Large intestine (tissue), 3 donors: Measurements from ENCODE around the gene RAPGEF2. TPM values are rescaled to one million over a fixed set of nuclear protein-coding genes. Genes with fewer than 3 reads are reported as not detected.

ENCODE experiments used
- DNase-seq, 2 donors: peaks; one replicate each; pipeline versions ENCODE4 v3.0.0 to v3.0.0-alpha.2; 2013
- H3K27ac ChIP-seq: one replicate; pipeline ENCODE4 v1.5.1; 2013; ENCODE audit warnings: low read length
- H3K27me3 ChIP-seq: 2 replicates; pipeline ENCODE4 v1.6.1; 2013; ENCODE audit warnings: low read length; ENCODE audit not compliant: control insufficient read depth, insufficient read depth
- H3K36me3 ChIP-seq: 2 replicates; pipeline ENCODE4 v1.6.1; 2013; ENCODE audit warnings: low read length; ENCODE audit not compliant: control insufficient read depth, insufficient read depth
- H3K4me1 ChIP-seq: one replicate; pipeline ENCODE4 v1.6.1; 2013; ENCODE audit warnings: low read length; ENCODE audit not compliant: control insufficient read depth, insufficient read depth
- H3K4me3 ChIP-seq: one replicate; pipeline ENCODE4 v1.5.1; 2013; ENCODE audit warnings: low read length
- H3K9me3 ChIP-seq: one replicate; pipeline ENCODE4 v1.6.1; 2013; ENCODE audit warnings: mild to moderate bottlenecking, low read depth, low read length, moderate library complexity; ENCODE audit not compliant: control insufficient read depth
- WGBS: methylation state at CpG from one replicate; pipeline ENCODE4 v1.1.5; 2013; ENCODE audit warnings: low lambda C conversion rate; ENCODE audit not compliant: insufficient coverage; 5-methylcytosine and 5-hydroxymethylcytosine counted together
- polyA plus RNA-seq: library from polyadenylated mRNA; unstranded; fragments of 120-200 nt; gene quantifications from one replicate; pipeline ENCODE4 v1.2.1, GENCODE V29; 2013

Gene RAPGEF2
- polyA plus RNA-seq, 1 donor, result 43.4 TPM

DNA sequence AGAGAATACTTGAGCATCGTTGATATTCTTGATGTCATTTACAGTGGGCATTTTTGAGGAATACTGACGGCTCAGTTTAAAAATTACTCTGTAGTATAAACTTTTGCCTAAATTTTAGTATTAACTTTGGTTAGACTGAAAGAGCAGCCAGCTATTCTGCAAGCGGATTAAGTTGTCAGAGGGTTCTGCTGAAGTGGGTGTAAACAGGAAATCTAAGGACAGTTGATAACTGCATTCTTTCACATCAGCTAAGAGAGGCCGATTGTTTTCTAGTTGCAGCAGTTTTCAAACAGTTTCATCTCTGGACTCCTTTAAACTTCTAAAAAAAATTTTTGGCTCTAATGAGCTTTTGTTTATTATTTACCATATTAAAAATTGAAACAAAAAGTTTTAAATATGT lies 149.6 kb downstream of the RAPGEF2 start:
- WGBS, result no CpG with 5 or more reads among the region's 4 CpGs
- Histone ChIP-seq H3K27ac (no peak overlapping the region), H3K4me3 (no peak overlapping the region), H3K27me3 (no peaks in the 10 kb centered on the region), H3K36me3 (peaks cover 15% of the 10 kb centered on the region), H3K9me3 (peaks cover 8% of the 10 kb centered on the region), H3K4me1 (no peaks in the 10 kb centered on the region)
- no peak for DNase-seq

DNA sequence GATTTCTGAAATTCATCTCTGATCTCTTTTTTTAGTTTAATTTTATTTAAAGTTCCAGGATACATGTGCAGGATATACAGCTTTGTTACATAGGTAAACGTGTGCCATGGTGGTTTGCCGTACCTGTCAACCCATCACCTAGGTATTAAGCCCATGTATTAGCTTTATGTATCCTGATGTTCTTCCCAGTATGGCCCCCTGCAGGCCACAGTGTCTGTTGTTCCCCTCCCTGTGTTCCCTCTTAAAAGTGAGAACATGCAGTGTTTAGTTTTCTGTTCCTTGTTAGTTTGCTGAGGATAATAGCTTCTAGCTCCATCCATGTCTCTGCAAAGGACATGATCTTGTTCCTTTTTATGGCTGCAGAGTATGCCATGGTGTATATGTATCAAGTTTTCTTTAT lies 153.2 kb downstream of the RAPGEF2 start:
- 100% methylated on average over 1 of the region's 2 CpGs for WGBS
- DNase-seq, result no peak
- Histone ChIP-seq H3K4me3 (no peak overlapping the region), H3K36me3 (peaks cover 9% of the 10 kb centered on the region), H3K4me1 (no peaks in the 10 kb centered on the region), H3K27ac (no peak overlapping the region), H3K9me3 (peaks cover 2% of the 10 kb centered on the region), H3K27me3 (no peaks in the 10 kb centered on the region)

DNA sequence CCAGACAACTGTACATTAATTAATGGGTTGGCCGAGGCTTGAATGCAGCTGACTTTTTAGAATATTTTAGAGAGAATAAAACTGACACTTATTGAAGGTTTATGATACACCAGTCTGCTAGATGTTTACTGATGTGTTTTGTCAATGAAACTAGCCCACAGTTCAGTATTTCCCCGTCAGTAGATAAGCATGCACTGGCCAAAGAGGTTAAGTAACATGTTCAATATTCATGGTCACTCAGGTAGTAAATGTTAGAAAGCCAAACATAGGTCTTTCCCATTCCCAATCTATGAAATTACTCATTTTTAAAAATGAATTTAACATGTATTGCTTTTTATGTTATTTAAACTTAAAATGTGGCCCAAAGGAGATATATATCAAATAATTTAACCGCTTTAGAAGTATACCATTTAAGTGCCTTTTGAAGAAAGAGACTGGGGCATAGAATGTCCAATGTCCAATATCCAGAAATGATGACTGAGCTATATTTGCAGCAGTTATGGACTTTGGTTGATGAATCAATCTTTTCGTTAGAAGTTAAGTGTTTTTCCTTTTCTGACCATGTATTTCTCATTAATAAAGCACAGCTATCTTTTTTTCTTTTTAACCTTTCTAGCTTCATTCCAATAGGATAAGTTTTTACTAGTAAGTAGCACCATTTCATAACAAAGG lies 156.1 kb downstream of the RAPGEF2 start:
- no peaks in the 10 kb centered on the region for H3K9me3 ChIP-seq
- no peaks in the 10 kb centered on the region for H3K27me3 ChIP-seq
- no peak overlapping the region for H3K4me3 ChIP-seq
- H3K36me3 ChIP-seq, result no peaks in the 10 kb centered on the region
- peak in 1 of 2 donors; percentile 56 for DNase-seq
- WGBS, result 76% methylated on average over 2 of the region's 4 CpGs
- peak overlapping the region; percentile 15 for H3K27ac ChIP-seq
- H3K4me1 ChIP-seq, result no peaks in the 10 kb centered on the region

DNA sequence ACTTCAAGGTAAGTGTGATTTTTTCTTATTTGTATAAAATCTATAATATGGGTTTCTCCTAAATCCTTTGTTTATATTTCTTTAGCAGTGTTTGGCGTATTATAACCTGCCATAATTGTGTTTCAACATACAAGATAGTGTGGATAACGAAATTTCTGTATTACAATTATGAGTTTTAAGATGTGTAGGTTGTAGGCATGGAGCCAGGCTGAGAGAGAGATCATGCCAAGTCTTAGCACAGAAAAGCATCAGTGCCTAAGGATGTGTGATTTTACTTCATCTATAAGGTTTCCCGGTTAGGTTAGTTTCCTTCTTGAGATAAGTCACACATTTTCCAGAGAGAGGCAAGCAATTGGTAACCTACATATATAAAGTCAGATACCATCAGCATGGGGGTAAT lies 161.2 kb downstream of the RAPGEF2 start:
- no peak for DNase-seq
- Histone ChIP-seq H3K27ac (no peak overlapping the region), H3K9me3 (no peaks in the 10 kb centered on the region), H3K36me3 (no peaks in the 10 kb centered on the region), H3K4me1 (no peaks in the 10 kb centered on the region), H3K27me3 (no peaks in the 10 kb centered on the region), H3K4me3 (no peak overlapping the region)
- no CpG with 5 or more reads among the region's 3 CpGs for WGBS

- Histone ChIP-seq H3K36me3 (no peaks in the 10 kb centered on the region), H3K27me3 (no peaks in the 10 kb centered on the region), H3K9me3 (no peaks in the 10 kb centered on the region), H3K4me3 (no peak overlapping the region), H3K27ac (peak overlapping the region; percentile 18), H3K4me1 (no peaks in the 10 kb centered on the region)
- 85% methylated on average over 2 of the region's 5 CpGs for WGBS
- no peak for DNase-seq
Observed at GRCh38 chr4:159266981-159267868, 164.3 kb downstream of the RAPGEF2 start.

DNA sequence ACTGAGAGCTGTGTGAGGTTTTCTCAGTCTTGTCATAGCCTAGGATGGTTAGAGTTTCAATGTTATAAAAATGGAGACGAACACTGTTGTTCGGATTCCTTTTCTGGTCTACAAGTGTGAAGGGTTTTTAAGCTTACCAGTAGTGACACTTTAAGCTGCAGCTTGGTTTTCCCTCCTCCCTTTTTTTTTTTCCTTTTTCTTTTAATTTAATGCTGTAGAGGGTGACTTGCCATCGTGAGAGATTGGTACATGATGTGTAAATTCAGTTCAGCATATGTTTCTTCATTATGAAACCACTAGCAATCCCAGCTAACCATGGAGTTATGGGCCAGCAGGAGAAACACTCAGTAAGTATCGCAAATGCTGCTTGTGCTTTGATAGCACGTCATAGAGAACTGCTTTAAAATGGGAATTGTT lies 165.0 kb downstream of the RAPGEF2 start:
- WGBS, result 94% methylated on average over 3 of the region's 5 CpGs
- no peak for DNase-seq
- no peaks in the 10 kb centered on the region for H3K36me3 ChIP-seq
- H3K9me3 ChIP-seq, result no peaks in the 10 kb centered on the region
- H3K27ac ChIP-seq, result peak overlapping the region; percentile 18
- peaks cover 1% of the 10 kb centered on the region for H3K4me1 ChIP-seq
- H3K4me3 ChIP-seq, result no peak overlapping the region
- H3K27me3 ChIP-seq, result no peaks in the 10 kb centered on the region

- 83% methylated on average over 2 of the region's 4 CpGs for WGBS
- Histone ChIP-seq H3K27me3 (no peaks in the 10 kb centered on the region), H3K4me3 (no peak overlapping the region), H3K27ac (peak overlapping the region; percentile 18), H3K9me3 (no peaks in the 10 kb centered on the region), H3K4me1 (peaks cover 5% of the 10 kb centered on the region), H3K36me3 (no peaks in the 10 kb centered on the region)
- DNase-seq, result no peak
Observed at GRCh38 chr4:159268607-159269006, 165.7 kb downstream of the RAPGEF2 start.

- Histone ChIP-seq H3K9me3 (no peaks in the 10 kb centered on the region), H3K4me3 (no peak overlapping the region), H3K27ac (no peak overlapping the region), H3K36me3 (no peaks in the 10 kb centered on the region), H3K4me1 (peaks cover 5% of the 10 kb centered on the region), H3K27me3 (no peaks in the 10 kb centered on the region)
- 100% methylated on average over 1 of the region's 10 CpGs for WGBS
- no peak for DNase-seq
Observed at GRCh38 chr4:159269116-159269515, 166.2 kb downstream of the RAPGEF2 start.

- Histone ChIP-seq H3K4me3 (no peak overlapping the region), H3K27me3 (no peaks in the 10 kb centered on the region), H3K27ac (no peak overlapping the region), H3K4me1 (peaks cover 5% of the 10 kb centered on the region), H3K36me3 (no peaks in the 10 kb centered on the region), H3K9me3 (no peaks in the 10 kb centered on the region)
- no peak for DNase-seq
Observed at GRCh38 chr4:159269956-159270355, 167.1 kb downstream of the RAPGEF2 start.

DNA sequence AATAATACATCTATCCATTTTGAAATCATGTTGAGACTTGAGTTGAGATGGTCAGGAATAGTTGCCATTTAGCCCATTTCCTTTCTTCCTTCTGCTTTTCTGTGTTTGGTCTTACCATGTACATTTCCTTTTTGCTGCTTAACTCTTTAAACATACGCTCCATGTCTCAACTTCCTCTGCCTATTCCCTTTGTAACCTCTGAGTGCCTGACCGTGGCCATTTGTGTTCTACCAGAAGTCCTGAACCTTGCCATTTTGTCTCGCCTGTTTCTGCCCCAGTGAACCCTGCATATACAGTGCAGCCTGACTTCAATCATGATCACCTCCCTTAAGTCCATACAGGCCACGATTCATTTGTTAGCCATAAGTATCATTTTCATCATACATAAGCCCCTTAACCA lies 169.0 kb downstream of the RAPGEF2 start:
- Histone ChIP-seq H3K36me3 (no peaks in the 10 kb centered on the region), H3K4me3 (no peak overlapping the region), H3K27me3 (no peaks in the 10 kb centered on the region), H3K27ac (no peak overlapping the region), H3K4me1 (peaks cover 5% of the 10 kb centered on the region), H3K9me3 (no peaks in the 10 kb centered on the region)
- 80% methylated on average over 2 of the region's 4 CpGs for WGBS
- DNase-seq, result no peak
